GM18868 (cell line): ENCODE data around the gene SRSF12.

Experiments used
- ATAC-seq: cut with Tn5 transposase; IDR thresholded peaks from one replicate; pipeline ENCODE4 v1.9.1; 2021; ENCODE audit warnings: mild to moderate bottlenecking, moderate library complexity; ENCODE audit not compliant: unreplicated experiment

SRSF12 gene

GRCh38 chr6:89117211-89118108 lies at the start of gene SRSF12:
Gene SRSF12 (minus strand): TSS chr6:89118071. CDS start chr6:89117887, 184 bp downstream.
- ATAC-seq = peak; percentile 64

GRCh38 chr6:89162047-89162371 lies 44.1 kb upstream of the SRSF12 start:
- no peak for ATAC-seq

- ATAC-seq = no peak
These were observed 43.6 kb upstream of the SRSF12 start for GRCh38 chr6:89161326-89162046.

GRCh38 chr6:89160331-89161092 lies 42.6 kb upstream of the SRSF12 start:
- ATAC-seq = no peak

GRCh38 chr6:89154131-89154530 lies 36.3 kb upstream of the SRSF12 start:
- no peak for ATAC-seq

- no peak for ATAC-seq
These were observed 30.3 kb upstream of the SRSF12 start for GRCh38 chr6:89148016-89148750.

- ATAC-seq = peak; percentile 5
These were observed 29.1 kb upstream of the SRSF12 start for GRCh38 chr6:89146718-89147700.

- ATAC-seq = peak; percentile 46
These were observed 28.3 kb upstream of the SRSF12 start, which contains the start of gene PM20D2 for GRCh38 chr6:89145956-89146717. Gene PM20D2 (plus strand): TSS chr6:89146055. CDS start chr6:89146145, 90 bp downstream.

- ATAC-seq = peak; percentile 59
These were observed 27.5 kb upstream of the SRSF12 start for GRCh38 chr6:89145091-89145955.

GRCh38 chr6:89144354-89144906 lies 26.6 kb upstream of the SRSF12 start:
- peak; percentile 74 for ATAC-seq

- ATAC-seq = no peak
These were observed 22.7 kb upstream of the SRSF12 start for GRCh38 chr6:89140347-89141156.

GRCh38 chr6:89139509-89140346 lies 21.9 kb upstream of the SRSF12 start:
- ATAC-seq = no peak

- ATAC-seq = no peak
These were observed 20.3 kb upstream of the SRSF12 start for GRCh38 chr6:89138173-89138572.

- ATAC-seq = no peak
These were observed 16.9 kb upstream of the SRSF12 start for GRCh38 chr6:89134723-89135122.

GRCh38 chr6:89133981-89134380 lies 16.1 kb upstream of the SRSF12 start:
- ATAC-seq = no peak

- ATAC-seq = no peak
These were observed 14.2 kb upstream of the SRSF12 start for GRCh38 chr6:89132057-89132456.
